Stimulated activated CD8-positive, alpha-beta memory T cell treated with anti-CD3 and anti-CD28 coated beads, Interleukin-12 subunit alpha, Interleukin-12 subunit beta, amount 100 ng/mL, for 24 hours (primary cell): Measurements from ENCODE around the gene LDAF1.
"Not testable (repeated sequence)": the region's sequence is repeated elsewhere in the genome, so short reads cannot be mapped to it uniquely, and the experiment has no call there.

Experiments used
- DNase-seq: peaks from one replicate; pipeline ENCODE4 v3.0.0-alpha.2; 2020; ENCODE audit errors: extremely low read depth

Gene LDAF1

DNA sequence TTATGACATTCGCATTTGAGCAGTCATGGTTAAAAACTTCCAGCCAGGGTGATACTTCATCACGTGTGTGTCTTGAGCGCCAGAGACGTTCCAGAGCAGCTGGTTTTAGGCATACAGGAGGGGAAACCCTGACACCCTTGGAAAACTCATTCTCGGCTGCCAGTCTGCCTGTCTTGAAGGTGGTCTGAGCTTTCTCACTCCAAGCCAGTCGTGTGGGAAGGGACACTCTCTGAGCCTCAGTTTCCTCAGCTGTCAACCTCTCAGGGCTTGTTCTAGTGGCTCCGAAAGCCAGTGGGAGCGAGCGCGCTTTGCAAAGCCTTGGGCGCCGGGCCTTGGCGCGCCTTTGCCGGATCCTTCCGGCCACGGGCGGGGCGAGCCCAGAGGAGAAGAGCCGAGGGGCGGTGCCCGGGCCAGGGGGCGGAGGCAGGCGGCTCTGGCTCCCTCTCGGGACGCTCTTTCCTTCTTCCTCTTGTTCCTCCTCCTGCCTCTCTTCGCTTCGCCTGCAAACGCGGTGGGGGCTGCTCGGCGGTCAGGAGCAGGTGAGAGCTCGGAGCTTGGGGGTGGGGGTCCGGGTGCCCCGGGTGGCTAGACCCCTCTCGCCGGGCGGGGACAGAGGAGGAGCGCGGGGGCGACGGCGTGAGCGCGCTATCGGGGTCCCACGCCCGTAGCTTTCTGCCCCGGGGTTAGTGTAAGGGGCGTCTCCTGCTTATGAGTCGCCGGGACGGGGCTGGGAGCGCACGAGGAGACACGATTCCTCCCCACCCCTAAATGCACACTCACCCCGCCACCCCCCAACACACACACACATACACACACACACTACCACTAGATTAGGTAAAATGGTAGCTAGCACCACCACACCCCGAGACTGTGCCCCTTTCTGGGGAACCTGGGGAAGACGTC is at the start of gene LDAF1:
TSS of gene LDAF1 (plus strand) at position 467 of the 903 bp plus-strand sequence. CDS start 2,509 bp downstream, outside the sequence.
- peak; percentile 45 for DNase-seq

DNA sequence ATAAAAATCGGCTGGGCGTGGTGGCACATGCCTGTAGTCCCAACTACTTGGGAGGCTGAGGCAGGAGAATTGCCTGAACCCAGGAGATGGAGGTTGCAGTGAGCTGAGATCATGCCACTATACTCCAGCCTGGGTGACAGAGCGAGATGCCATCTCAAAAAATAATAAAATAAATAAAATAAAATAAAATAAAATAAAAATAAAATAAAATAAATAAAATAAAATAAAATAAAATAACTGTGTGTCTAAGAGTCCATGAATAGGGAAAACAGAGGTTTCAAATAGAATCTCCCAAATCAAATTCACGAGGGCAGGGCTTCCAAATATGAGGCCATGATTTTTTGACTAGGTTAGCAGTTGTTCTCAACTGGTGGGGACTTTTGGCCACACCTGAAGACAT is 42.9 kb upstream of the LDAF1 start:
- not testable (repeated sequence) for DNase-seq

DNA sequence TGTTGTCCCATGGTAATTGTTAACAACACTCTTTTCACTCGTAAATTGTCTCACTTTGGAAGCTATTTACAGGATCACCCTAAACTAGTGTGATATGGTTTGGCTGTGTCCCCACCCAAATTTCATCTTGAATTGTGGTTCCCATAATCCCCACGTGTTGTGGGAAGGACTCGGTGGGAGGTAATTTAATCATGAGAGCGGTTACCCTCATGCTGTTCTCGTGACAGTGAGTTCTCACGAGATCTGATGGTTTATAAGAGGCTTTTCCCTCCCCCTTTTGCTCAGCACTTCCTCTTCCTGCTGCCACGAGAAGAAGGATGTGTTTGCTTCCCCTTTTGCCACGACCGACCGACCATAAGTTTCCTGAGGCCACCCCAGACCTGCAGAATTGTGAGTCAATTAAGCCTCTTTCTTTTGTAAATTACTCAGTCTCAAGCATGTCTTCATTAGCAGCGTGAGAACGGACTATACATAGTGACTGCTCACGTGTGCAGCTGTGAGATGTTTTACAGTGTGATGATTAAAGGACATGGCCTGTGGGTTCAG is 42.3 kb upstream of the LDAF1 start:
- no peak for DNase-seq

DNA sequence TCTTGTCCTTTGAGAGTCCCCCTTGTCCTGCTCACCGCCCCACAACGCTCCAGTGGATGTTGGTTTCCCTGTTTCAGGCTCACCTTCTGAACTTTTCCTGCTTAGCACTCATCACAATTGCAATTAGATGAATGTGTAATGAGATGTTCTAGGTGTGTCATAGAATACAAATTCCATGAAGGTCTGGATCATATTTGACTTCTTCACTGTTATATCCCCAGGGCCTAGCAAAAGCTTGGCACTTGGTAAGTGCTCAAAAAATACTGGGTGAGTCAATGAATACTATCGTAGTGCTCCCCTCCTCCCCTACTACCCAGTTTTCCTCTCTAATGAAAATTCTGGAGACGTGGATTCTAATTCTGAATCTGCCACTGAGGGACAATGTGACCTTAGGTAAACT is 40.9 kb upstream of the LDAF1 start:
- DNase-seq = no peak

DNA sequence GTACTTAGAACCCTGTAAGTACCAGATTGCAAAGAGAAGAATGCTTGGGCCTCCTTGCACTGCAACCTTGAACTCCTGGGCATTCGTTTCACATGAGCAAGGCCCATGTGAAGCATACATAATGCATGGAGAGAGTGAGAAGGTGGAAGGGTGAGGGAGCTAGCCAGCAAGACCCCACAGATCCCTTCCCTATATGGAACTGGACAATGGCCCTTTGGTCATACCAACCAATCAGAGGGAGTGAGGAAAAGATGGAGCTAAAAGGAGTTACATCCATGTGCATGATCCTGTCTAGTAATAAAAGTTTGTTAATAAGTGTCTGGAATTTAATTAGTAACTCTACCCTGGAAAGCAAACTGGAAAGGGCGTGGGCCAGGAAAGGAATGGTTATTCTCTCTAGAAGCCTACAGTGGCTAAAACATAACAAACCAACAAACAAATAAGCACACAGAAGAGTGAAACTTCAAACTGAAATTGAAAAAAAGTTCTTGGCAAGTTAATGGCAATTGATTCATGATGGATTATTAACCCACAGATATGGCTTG is 37.4 kb upstream of the LDAF1 start:
- DNase-seq = no peak

DNA sequence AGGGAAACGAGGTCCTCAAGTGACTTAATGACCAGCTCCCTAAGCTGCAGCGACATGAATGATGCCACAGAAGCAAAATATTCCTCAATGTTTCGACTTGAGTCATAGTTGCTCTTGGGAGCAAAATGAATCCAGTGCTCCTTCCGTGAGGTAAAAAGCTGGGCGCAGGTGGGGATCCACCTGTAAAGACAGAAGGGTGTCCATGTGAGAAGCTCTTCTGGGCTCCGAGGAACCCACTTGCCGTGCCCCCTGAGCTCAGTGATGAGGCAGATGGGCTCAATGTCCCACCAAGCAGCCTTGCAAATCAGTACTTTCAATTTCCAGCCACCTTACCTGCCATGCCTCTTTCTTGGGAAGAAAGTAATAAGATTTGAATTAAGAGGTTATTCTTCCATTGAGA is 33.3 kb upstream of the LDAF1 start:
- DNase-seq = no peak

DNA sequence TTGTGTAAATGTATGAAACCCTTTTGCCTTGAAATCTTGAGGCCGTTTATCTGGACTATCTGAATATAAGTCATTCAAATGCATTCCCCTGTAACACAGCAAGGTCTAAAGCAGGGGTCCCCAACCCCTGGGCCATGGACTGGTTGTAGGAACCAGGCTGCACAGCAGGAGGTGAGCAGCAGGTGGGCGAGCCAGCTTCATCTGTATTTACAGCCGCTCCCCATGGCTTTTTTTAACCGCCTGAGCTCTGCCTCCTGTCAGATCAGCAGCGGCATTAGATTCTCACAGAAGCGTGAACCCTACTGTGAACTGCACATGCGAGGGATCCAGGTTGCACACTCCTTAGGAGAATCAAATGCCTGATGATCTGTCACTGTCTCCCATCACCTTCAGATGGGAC is 32.0 kb upstream of the LDAF1 start:
- no peak for DNase-seq

DNA sequence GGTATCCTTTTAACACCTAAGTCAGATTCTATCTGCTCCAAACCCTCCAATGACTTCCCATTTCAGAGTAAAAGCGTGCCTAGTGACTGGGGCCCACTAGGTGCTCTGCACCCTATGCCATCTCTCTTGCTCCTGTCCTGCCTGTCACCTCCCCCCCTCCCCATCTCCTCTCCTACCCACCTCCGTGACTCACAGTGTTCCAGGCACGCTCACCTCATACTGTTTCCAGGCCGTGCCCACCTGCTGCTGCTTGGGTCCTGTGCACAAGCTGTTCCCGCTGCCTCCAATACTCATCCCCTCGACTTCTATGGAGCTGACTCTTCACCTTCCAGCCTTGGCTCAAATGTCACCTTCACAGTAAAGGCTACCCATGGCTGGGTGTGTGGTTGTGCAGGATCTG is 29.5 kb upstream of the LDAF1 start:
- DNase-seq = no peak

DNA sequence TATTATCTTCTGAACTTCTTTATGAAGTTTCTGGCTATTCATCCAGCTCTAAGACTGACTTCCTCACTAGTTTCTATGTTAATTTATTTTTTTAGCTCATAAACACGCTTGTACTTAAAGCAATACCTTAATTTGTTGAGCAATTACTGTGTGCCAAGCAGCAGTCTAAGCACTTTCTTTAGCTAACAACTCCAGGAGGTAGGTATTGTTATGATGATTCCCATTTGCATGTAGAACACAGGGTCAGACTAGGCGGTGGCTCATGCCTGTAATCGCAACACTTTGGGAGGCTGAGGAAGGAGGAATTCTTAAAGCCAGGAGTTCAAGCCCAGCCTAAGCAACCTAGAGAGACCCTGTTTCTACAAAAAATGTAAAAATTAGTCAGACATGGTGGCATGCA is 27.7 kb upstream of the LDAF1 start:
- no peak for DNase-seq

DNA sequence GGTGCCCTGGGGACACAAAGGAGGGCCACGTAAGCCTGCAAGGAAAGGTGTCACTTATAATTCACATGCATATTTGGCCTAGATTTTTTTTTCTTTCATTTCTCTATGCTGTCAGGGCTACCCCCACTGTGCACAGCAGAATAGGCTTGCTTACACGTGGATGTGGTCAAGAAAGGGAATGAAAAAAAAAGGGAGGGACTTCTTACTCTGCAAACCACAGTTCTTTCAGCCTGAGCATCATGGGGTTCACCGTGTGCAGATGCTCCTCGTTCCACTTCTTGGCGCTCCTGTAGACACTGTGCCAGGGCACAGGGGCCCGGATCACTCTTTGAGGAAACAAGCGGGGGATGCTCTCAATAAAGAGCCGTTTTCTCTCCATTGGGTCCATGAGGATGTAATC is 24.4 kb upstream of the LDAF1 start:
- DNase-seq = no peak

DNA sequence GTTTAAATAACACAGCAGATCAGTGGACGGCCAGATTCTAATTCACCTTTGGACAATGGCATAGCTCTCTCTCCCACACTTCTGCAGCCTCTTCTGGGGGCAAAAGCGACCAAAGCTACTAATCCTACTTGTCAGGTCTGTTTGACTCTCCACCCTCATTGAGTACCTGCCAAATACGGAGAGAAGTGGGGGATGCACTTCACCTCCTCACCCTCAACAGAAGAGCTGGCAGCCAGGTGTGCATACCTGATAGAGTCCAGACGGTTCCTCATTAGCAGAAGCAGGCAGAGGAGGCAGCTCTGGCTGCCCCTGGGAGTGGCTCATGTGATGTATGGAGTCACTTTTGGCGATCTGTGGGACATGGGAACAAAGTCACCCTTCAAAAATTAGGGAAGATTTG is 12.7 kb upstream of the LDAF1 start:
- DNase-seq = no peak

DNA sequence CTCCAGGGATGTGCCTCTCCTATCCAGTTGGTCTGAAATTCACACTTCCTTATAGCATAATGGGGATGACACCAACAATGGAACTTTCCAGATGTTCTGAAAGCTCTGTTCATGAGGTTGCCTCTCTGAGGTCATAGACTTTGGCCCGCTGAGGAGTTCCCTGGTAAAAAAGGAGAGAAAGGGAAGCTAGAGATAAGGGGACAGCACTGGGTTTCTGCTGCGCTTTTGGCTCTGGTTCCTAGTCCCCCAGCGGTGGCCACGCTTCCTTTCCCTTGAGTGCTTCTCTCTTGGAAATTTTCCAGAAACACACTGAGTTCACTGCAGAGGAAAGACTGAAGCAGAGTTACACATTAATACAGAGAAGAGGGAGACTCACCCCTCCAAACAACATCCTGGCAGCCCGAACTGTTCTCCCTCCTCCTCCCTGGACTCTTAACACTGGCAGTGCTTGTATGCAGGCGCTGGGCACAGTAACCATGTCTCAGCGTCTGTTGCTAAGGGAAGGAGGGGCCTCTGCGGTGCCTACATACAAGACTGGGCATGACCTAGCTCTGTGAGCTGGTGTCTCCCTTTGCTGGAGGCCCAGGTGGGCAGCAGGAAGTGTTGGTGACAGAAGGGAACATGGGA is 8.0 kb upstream of the LDAF1 start, which contains the start of gene DNAH3:
TSS of gene DNAH3 (minus strand) at position 472 of the 627 bp plus-strand sequence. CDS start 527 bp downstream, outside the sequence.
- no peak for DNase-seq

DNA sequence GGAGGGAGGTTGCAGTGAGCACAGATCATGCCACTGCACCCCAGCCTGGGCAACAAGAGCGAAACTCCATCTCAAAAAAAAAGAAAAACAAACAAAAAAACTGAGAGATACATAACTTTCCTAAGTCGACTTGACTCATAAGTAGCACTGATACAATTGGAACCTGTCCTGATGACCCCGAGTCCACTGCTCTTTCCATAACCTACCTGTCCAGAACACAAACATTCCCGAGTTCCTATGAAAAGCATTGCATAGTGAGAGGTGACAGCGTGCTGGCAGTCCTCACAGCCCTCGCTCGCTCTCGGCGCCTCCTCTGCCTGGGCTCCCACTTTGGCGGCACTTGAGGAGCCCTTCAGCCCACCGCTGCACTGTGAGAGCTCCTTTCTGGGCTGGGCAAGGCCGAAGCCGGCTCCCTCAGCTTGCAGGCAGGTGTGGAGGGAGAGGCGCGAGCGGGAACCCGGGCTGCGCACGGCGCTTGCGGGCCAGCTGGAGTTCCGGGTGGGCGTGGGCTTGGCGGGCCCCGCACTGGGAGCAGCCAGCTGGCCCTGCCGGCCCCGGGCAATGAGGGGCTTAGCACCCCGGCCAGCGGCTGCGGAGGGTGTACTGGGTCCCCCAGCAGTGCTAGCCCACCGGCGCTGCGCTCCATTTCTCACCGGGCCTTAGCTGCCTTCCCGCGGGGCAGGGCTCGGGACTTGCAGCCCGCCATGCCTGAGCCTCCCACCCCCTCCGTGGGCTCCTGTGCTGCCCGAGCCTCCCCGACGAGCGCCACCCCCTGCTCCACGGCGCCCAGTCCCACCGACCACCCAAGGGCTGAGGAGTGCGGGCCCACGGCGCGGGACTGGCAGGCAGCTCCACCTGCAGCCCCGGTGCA is 6.1 kb upstream of the LDAF1 start:
- DNase-seq = not testable (repeated sequence)

DNA sequence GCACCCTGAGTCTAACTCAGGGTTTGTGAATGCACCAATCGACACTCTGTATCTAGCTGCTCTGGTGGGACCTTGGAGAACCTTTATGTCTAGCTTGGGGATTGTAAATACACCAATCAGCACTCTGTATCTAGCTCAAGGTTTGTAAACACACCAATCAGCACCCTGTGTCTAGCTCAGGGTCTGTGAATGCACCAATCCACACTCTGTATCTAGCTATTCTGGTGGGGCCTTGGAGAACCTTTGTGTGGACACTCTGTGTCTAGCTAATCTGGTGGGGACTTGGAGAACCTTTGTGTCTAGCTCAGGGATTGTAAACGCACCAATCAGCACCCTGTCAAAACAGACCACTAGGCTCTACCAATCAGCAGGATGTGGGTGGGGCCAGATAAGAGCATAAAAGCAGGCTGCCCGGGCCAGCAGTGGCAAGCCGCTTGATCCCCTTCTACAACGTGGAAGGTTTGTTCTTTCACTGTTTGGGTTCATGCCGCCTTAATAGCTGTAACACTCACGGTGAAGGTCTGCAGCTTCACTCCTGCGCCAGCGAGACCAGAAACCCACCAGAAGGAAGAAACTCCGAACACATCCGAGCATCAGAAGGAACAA is 5.2 kb upstream of the LDAF1 start:
- DNase-seq = not testable (repeated sequence)

DNA sequence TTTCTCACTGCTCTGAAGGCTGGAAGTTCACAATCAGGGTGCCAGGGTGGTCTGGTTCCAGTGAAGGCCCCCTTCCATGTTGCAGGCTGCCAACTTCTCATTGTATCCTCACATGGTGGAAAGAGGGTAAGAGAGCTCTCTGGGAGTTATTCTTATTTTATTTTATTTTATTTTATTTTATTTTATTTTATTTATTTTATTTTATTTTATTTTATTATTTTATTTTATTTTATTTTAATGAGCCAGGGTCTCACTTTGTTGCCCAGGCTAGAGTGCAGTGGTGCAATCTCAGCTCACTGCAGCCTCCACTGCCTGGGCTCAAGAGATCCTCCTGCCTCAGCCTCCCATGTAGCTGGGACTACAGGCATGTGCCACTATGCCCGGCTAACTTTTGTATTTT is 2.5 kb upstream of the LDAF1 start:
- not testable (repeated sequence) for DNase-seq

DNA sequence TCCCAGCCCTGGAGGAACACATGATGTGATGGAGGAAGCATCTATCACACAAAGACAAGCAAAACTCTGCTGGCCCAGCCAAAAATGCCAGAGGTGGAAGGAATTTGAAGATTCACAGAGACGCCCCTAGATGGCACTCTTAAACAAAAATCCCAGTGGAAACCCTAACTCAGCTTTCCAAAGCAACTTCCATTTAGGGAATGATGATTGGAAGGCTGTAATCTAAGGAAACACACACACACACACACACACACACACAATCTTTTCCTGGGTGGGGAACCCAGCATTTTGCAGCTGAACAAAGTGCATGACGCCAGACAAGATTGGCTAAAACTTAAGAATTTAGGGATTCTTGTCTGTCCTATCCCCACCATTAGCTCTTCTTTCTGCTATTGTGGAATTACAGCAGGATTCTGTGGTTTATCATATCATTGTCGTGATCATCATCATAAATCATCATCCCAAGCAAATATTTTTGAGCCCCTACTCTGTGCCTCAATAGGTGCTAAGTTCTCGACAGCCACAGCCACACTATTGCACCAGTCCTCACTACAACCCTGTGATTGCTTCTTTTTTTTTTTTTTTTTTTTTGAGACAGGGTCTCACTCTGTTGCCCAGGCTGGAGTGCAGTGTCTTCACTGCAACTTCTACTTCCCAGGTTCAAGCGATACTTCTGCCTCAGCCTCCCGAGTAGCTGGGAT is 1.6 kb upstream of the LDAF1 start:
- DNase-seq = no peak

DNA sequence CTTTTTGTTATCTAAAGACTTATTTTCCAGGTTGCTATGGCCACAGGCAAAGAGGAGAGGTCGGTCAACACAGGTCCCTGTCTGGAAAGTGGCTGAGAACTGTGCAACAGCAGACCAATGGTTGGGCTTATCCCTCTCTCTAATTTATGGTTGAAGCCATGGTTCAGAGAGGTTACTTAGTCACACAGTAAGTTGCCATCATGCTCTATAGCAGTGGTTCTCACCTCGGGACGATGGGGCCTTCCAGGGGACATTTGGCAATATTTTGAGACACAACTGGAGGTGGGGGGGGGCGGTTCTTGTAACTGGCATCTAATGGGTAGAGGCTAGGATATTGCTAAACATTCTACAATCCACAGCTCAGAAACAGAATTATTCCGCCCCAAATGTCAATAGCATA is 842 bp upstream of the LDAF1 start:
- no peak for DNase-seq

DNA sequence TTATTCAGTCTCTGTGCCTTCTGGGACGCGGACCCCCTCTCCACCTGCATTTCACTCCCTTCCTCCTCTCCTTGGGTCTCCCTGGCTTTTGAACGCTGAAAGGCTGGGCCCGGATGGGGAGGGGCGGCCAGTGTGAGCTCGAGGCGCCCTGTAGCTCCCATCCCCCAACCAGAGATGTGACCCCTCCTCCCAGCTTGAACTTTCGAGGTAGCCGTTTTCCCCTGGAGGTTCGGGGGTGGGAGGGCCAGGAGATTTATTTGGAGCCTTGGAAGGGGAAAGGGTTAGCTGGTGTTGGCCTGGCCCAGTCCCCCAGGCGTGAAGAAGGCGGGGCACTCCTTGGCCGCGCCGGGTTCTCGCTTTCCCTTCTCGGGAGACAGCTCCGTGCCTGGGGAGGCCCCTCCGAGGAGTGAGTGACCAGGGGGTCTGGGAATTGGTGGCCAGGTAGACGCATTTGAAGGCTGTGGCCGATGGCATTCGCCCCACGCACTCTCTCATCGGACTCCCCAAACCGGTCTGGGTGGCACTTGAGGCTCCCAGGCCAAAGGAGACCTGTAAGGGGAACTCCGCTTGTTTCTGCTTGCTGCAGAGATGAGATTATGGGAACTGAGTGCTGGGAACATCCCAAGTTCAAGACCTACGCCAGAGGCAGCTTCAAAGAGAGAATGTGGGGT is 942 bp downstream of the LDAF1 start:
- no peak for DNase-seq

DNA sequence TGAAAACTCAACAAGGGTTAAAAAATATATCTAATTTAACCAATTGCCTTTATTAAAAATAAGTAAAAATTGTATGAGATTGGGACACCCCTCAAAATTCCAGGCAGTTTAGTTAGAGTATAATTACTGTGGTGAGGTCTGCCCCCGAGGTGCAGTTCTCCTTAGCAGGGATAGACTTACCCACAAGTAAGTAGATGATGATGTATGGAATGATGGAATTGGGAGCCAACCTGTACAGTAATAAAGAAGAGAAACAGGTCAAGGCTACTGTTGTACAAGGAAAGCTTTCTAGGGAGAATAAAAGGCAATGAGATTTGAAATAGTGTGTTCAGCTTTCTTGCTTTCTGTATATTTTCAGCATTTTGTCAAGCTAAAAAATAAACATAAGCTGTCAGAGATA is 1.8 kb downstream of the LDAF1 start:
- DNase-seq = no peak

DNA sequence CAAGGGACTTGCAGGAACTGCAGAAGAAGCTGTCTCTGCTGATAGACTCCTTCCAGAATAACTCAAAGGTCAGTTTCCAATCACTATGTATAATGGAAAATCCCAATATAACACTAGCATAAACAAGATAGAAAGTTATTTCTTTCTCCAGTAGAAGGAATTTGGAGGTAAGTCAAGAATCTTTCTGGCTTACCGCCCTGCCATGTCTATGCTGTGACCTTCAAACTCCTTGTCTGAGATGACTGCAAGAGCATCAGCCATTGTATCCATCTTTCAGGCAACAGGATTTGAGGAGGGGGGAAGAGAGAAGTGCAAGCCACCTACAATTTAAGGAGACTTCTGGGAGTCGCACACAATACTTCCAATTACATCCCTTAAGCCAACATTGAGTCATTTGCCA is 2.7 kb downstream of the LDAF1 start:
- no peak for DNase-seq
